HG03469 (cell line): ENCODE results near the gene LPAR5.
"Not testable (repeated sequence)": the region's sequence is repeated elsewhere in the genome, so short reads cannot be mapped to it uniquely, and the experiment has no call there.

ENCODE experiments used
- ATAC-seq: cut with Tn5 transposase; IDR thresholded peaks from one replicate; pipeline ENCODE4 v1.9.1; 2021; ENCODE audit warnings: mild to moderate bottlenecking, moderate library complexity, moderate number of reproducible peaks; ENCODE audit not compliant: unreplicated experiment

LPAR5 gene

GRCh38 chr12:6607751-6608591 lies 27.8 kb downstream of the LPAR5 start:
- no peak for ATAC-seq

GRCh38 chr12:6606331-6607131 lies 29.2 kb downstream of the LPAR5 start:
- no peak for ATAC-seq

- ATAC-seq: no peak
These were observed 30.1 kb downstream of the LPAR5 start for GRCh38 chr12:6605421-6606330.

- no peak for ATAC-seq
These were observed 31.3 kb downstream of the LPAR5 start for GRCh38 chr12:6604259-6605029.

GRCh38 chr12:6603095-6603567 lies 32.6 kb downstream of the LPAR5 start:
- ATAC-seq: no peak

- no peak for ATAC-seq
These were observed 33.2 kb downstream of the LPAR5 start for GRCh38 chr12:6602526-6602925.

GRCh38 chr12:6595673-6596072 lies 40.1 kb downstream of the LPAR5 start:
- not testable (repeated sequence) for ATAC-seq

- ATAC-seq: no peak
These were observed 43.7 kb downstream of the LPAR5 start for GRCh38 chr12:6592087-6592486.

- not testable (repeated sequence) for ATAC-seq
These were observed 49.2 kb downstream of the LPAR5 start for GRCh38 chr12:6586569-6586968.

- no peak for ATAC-seq
These were observed 51.5 kb downstream of the LPAR5 start for GRCh38 chr12:6584293-6584692.

GRCh38 chr12:6582959-6583358 lies 52.8 kb downstream of the LPAR5 start:
- no peak for ATAC-seq

- ATAC-seq: no peak
These were observed 53.6 kb downstream of the LPAR5 start for GRCh38 chr12:6582196-6582595.

GRCh38 chr12:6575648-6576047 lies 60.1 kb downstream of the LPAR5 start:
- ATAC-seq: no peak

GRCh38 chr12:6574576-6575295 lies 61.0 kb downstream of the LPAR5 start:
- no peak for ATAC-seq

- ATAC-seq: no peak
These were observed 62.8 kb downstream of the LPAR5 start for GRCh38 chr12:6573001-6573400.

GRCh38 chr12:6570264-6570887 lies 65.4 kb downstream of the LPAR5 start:
- ATAC-seq: no peak

GRCh38 chr12:6569786-6570185 lies 66.0 kb downstream of the LPAR5 start:
- no peak for ATAC-seq

GRCh38 chr12:6569312-6569711 lies 66.4 kb downstream of the LPAR5 start:
- ATAC-seq: no peak
